Parathyroid adenoma (tissue), 2 donors: ENCODE measurements around the gene TNN.

Source experiments
- H2AFZ ChIP-seq: fragments of 300-600 bp; sonication (generic); one replicate; pipeline ENCODE4 v1.7.0; 2017; ENCODE audit warnings: antibody characterized with exemption, mild to moderate bottlenecking
- H3K27ac ChIP-seq: fragments of 300-600 bp; sonication (generic); one replicate; pipeline ENCODE4 v1.7.0; 2017
- H3K27me3 ChIP-seq: fragments of 300-600 bp; sonication (generic); one replicate; pipeline ENCODE4 v1.7.0; 2017; ENCODE audit warnings: low read length; ENCODE audit not compliant: control insufficient read depth, insufficient read depth
- H3K36me3 ChIP-seq: fragments of 300-600 bp; sonication (generic); one replicate; pipeline ENCODE4 v1.7.0; 2017; ENCODE audit warnings: low read length; ENCODE audit not compliant: control insufficient read depth, insufficient read depth
- H3K4me1 ChIP-seq: fragments of 300-600 bp; sonication (generic); one replicate; pipeline ENCODE4 v1.7.0; 2017; ENCODE audit warnings: control low read depth
- H3K4me2 ChIP-seq: fragments of 300-600 bp; sonication (generic); one replicate; pipeline ENCODE4 v1.7.0; 2017; ENCODE audit warnings: low read length
- H3K4me3 ChIP-seq: fragments of 300-600 bp; sonication (generic); one replicate; pipeline ENCODE4 v1.7.0; 2017; ENCODE audit warnings: low read depth, low read length
- H3K79me2 ChIP-seq: fragments of 300-600 bp; sonication (generic); one replicate; pipeline ENCODE4 v1.7.0; 2017; ENCODE audit warnings: control low read depth
- H3K9ac ChIP-seq: fragments of 300-600 bp; sonication (generic); one replicate; pipeline ENCODE4 v1.7.0; 2017; ENCODE audit warnings: mild to moderate bottlenecking
- H3K9me3 ChIP-seq: fragments of 300-600 bp; sonication (generic); one replicate; pipeline ENCODE4 v1.7.0; 2017; ENCODE audit warnings: low read length; ENCODE audit not compliant: control insufficient read depth
- TF ChIP-seq, protein P1 (sequence below): fragments of 300-600 bp; sonication (generic); IDR thresholded peaks from one replicate; pipeline ENCODE4 v1.7.0; 2017; ENCODE audit warnings: antibody characterized with exemption, mild to moderate bottlenecking
- donor health status: primary hyperparathyroidism.

The TNN gene

DNA sequence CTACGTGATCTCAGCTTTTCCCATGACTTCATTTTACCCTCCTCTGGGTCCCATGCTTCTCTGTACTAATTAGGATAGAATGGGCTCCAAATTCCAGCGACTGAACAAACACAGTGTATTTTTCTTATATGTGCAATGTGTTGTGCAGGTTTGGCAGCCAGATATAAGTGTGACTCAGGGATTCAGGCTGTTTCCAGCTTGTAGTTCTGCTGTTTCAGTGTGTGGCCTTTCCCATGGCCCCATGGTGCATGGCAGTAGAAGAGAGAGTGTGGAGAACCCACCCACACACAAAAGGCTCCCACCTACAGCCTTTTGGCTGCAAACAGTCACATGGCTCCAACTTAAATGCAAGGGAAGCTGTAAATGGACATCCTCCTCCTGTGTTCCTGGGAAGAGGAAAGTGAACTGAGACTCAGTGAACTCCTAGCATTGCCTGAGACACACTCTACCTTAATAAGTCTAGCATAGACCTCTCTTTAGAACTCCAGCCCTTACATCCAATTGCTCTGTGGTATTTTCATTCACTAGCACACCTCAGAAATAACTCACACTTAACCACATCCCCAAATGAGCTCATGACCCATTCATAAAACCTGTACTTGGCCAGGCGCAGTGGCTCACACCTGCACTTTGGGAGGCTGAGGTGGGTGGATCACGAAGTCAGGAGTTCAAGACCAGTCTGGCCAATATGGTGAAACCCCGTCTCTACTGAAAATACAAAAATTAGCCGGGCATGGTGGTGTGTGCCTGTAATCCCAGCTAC lies 66.2 kb downstream of the TNN start:
- peaks cover 7% of the 10 kb centered on the region for H3K4me1 ChIP-seq
- H3K9ac ChIP-seq: no peak overlapping the region
- H3K4me2 ChIP-seq: no peak overlapping the region
- H3K27me3 ChIP-seq: no peaks in the 10 kb centered on the region
- no peaks in the 10 kb centered on the region for H3K36me3 ChIP-seq
- no peak overlapping the region for H2AFZ ChIP-seq
- H3K27ac ChIP-seq: no peak overlapping the region
- no peaks in the 10 kb centered on the region for H3K9me3 ChIP-seq
- no peak overlapping the region for H3K4me3 ChIP-seq
- TF ChIP-seq, protein P1, sequence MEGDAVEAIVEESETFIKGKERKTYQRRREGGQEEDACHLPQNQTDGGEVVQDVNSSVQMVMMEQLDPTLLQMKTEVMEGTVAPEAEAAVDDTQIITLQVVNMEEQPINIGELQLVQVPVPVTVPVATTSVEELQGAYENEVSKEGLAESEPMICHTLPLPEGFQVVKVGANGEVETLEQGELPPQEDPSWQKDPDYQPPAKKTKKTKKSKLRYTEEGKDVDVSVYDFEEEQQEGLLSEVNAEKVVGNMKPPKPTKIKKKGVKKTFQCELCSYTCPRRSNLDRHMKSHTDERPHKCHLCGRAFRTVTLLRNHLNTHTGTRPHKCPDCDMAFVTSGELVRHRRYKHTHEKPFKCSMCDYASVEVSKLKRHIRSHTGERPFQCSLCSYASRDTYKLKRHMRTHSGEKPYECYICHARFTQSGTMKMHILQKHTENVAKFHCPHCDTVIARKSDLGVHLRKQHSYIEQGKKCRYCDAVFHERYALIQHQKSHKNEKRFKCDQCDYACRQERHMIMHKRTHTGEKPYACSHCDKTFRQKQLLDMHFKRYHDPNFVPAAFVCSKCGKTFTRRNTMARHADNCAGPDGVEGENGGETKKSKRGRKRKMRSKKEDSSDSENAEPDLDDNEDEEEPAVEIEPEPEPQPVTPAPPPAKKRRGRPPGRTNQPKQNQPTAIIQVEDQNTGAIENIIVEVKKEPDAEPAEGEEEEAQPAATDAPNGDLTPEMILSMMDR: no peak
- no peaks in the 10 kb centered on the region for H3K79me2 ChIP-seq

DNA sequence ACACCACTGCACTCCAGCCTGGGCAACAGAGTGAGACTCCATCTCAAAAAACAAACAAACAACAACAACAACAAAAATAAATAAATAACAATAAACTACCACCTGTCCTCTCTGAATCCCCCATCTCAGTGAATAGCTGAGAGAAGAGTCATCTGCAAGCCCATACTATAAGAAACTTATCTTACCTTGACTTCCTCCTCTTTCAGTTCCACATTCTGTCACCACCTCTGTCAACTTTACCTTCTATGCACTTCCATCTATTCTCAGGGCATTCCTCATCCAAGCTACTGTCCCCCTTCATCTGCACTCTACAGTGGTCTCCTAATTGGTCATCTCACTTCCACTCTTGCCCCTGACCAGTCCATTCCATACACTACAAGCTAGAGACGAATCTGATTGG lies 66.9 kb downstream of the TNN start:
- Histone ChIP-seq H3K27ac (no peak overlapping the region), H3K9me3 (no peaks in the 10 kb centered on the region), H3K4me2 (no peak overlapping the region), H3K9ac (no peak overlapping the region), H3K4me1 (peaks cover 6% of the 10 kb centered on the region), H2AFZ (no peak overlapping the region), H3K36me3 (no peaks in the 10 kb centered on the region), H3K27me3 (no peaks in the 10 kb centered on the region), H3K4me3 (no peak overlapping the region), H3K79me2 (no peaks in the 10 kb centered on the region)
- TF ChIP-seq, protein P1: no peak

DNA sequence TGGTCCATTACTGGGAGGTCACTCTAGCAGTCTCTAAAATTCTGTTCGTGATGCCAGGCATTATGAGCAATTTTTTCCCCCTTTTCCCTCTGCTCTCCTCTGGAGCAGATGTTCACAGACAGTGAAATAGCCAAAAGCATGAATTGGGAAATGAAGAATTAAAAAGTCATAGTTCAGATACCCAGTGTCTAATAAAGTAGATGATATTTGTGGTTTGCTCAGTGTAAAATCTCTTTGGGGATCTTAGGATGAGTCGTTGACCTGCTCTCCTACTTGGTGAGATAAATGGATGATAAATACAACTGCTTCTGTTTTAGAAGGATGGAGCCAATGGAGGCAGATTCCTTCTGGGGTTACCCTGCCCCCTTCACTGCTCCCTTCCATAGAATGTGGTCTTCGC lies 68.6 kb downstream of the TNN start:
- Histone ChIP-seq H3K4me3 (no peak overlapping the region), H3K9ac (no peak overlapping the region), H3K4me2 (no peak overlapping the region), H3K79me2 (no peaks in the 10 kb centered on the region), H3K9me3 (no peaks in the 10 kb centered on the region), H3K4me1 (no peaks in the 10 kb centered on the region), H3K27ac (no peak overlapping the region), H3K27me3 (no peaks in the 10 kb centered on the region), H2AFZ (no peak overlapping the region), H3K36me3 (no peaks in the 10 kb centered on the region)
- TF ChIP-seq, protein P1: no peak

DNA sequence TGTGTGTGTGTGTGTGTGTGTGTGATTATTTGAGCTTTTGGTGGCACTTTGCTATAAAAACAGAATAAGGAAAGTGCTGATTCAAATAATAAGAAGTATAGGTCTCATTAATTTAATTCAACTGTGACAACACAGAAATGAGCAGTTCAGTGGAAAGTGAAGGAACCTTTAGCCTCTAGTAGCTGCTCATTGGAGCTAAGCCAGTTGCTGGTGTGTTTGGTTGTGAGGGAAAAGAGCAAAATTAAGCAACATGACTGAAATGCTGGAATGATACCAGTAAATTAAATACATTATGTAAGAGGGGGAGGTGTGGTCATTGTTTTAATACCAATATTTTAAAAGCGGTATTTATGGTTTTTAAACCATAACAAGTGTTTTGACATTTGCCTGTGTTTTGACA lies 69.7 kb downstream of the TNN start:
- Histone ChIP-seq H3K4me1 (no peaks in the 10 kb centered on the region), H3K4me3 (no peak overlapping the region), H2AFZ (no peak overlapping the region), H3K9me3 (no peaks in the 10 kb centered on the region), H3K27me3 (no peaks in the 10 kb centered on the region), H3K4me2 (no peak overlapping the region), H3K9ac (no peak overlapping the region), H3K79me2 (no peaks in the 10 kb centered on the region), H3K27ac (no peak overlapping the region), H3K36me3 (no peaks in the 10 kb centered on the region)
- TF ChIP-seq, protein P1: no peak

DNA sequence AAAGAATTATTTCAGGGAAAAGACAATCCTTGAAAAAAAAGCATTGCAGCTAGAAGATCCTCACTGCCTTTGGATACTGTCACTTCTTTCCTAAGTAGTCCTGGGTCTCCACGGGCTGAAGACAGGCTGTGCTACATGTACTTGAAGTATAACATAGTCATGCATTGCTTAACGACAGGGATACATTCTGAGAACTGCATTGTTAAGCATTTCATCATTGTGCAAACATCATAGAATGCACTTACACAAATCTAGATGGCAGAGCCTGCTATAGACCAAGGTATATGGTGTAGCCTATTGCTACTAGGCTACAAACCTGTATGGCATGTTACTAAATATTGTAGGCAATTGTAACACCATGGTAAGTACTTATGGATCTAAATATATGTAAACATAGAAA lies 70.9 kb downstream of the TNN start:
- H2AFZ ChIP-seq: no peak overlapping the region
- H3K4me2 ChIP-seq: no peak overlapping the region
- TF ChIP-seq, protein P1: no peak
- H3K36me3 ChIP-seq: no peaks in the 10 kb centered on the region
- H3K79me2 ChIP-seq: no peaks in the 10 kb centered on the region
- H3K27me3 ChIP-seq: no peaks in the 10 kb centered on the region
- H3K27ac ChIP-seq: no peak overlapping the region
- H3K9me3 ChIP-seq: no peaks in the 10 kb centered on the region
- H3K4me3 ChIP-seq: no peak overlapping the region
- H3K4me1 ChIP-seq: no peaks in the 10 kb centered on the region
- H3K9ac ChIP-seq: no peak overlapping the region
